K562 (cell line): ENCODE measurements around the gene KIF26B. TPM values are rescaled to one million over a fixed set of nuclear protein-coding genes. Genes with fewer than 3 reads are reported as not detected.

ENCODE experiments used
- ATAC-seq: fragments of 200-7000 bp; cut with Tn5 transposase; 3 replicates; pipeline ENCODE4 v1.9.1; 2020; ENCODE audit warnings: moderate library complexity
- BruUV-seq: library from RNA; stranded (reverse); fragments of 400-500 nt; replicated peaks from 2 replicates; lab custom pipeline; 2021; lab: Mats Ljungman, UMichigan
- CTCF ChIA-PET: fragments of 300-600 bp; formaldehyde crosslinking; extraction: SDS; loops from one replicate; lab custom pipeline; 2021; ENCODE audit warnings: low intra/inter-chr PET ratio; lab: Yijun Ruan, JAX
- POLR2A ChIA-PET: fragments of 300-600, 350-650 bp; sonication (Branson Sonifier 250); formaldehyde crosslinking; extraction: SDS; loops from one replicate; lab custom pipeline; 2021; ENCODE audit warnings: antibody characterized with exemption, inconsistent platforms; lab: Yijun Ruan, JAX
- DNase-seq, 4 experiments: peaks; one replicate each; pipeline versions ENCODE4 v3.0.0 to v3.0.0-alpha.2; 2011 to 2018; ENCODE audit warnings: low spot score in 3 of 4, mixed read lengths in 3 of 4; ENCODE audit errors: extremely low read depth in 1 of 4
- FAIRE-seq: peaks from 2 replicates; lab custom pipeline; 2011; peaks lifted over from hg19 to GRCh38; lab: Jason Lieb, UNC
- H2AFZ ChIP-seq: 2 replicates; pipeline ENCODE4 v1.6.0; 2011; ENCODE audit warnings: low read depth, low read length, control low read depth, inconsistent platforms
- H3K27ac ChIP-seq: fragments of 200-600 bp; 3 replicates; pipeline ENCODE4 v1.8.0; 2011; ENCODE audit warnings: low read depth, mild to moderate bottlenecking, control low read depth, inconsistent platforms, low read length, moderate library complexity, mixed read lengths; ENCODE audit errors: extremely low read depth
- H3K27me3 ChIP-seq, 2 experiments: fragments of 300-600 bp in 1 of 2; 2 replicates in 1 of 2; 3 replicates in 1 of 2; pipeline versions ENCODE4 v1.6.0 to v1.8.0; 2011; ENCODE audit warnings: inconsistent platforms in 2 of 2, low read length in 2 of 2, mild to moderate bottlenecking in 1 of 2, mixed read lengths in 1 of 2, moderate library complexity in 1 of 2; ENCODE audit not compliant: control insufficient read depth in 2 of 2, insufficient read depth in 2 of 2
- H3K36me3 ChIP-seq: fragments of 300-600 bp; 3 replicates; pipeline ENCODE4 v1.8.0; 2011; ENCODE audit warnings: mild to moderate bottlenecking, low read length, inconsistent platforms; ENCODE audit not compliant: control insufficient read depth, insufficient read depth
- H3K4me1 ChIP-seq, 2 experiments: fragments of 200-600 bp in 1 of 2; replicated peaks in 1 of 2; 2 replicates in 1 of 2; 3 replicates in 1 of 2; pipeline versions ENCODE4 v1.5.1 to v1.8.0; 2011; ENCODE audit warnings: inconsistent platforms in 2 of 2, low read length in 2 of 2, mild to moderate bottlenecking in 1 of 2, mixed read lengths in 1 of 2, moderate library complexity in 1 of 2; ENCODE audit not compliant: control insufficient read depth in 2 of 2, insufficient read depth in 2 of 2
- H3K4me2 ChIP-seq: 2 replicates; pipeline ENCODE4 v1.6.1; 2011; ENCODE audit warnings: low read length, control low read depth, inconsistent platforms, mixed read lengths; ENCODE audit not compliant: insufficient read depth
- H3K4me3 ChIP-seq: fragments of 200-600 bp; sonication (generic), shearing (Covaris generic); 2 replicates; pipeline ENCODE4 v1.5.1; 2016; ENCODE audit warnings: control low read depth, inconsistent platforms
- H3K79me2 ChIP-seq: fragments of 200-600 bp; 3 replicates; pipeline ENCODE4 v1.8.0; 2011; ENCODE audit warnings: low read length, inconsistent platforms; ENCODE audit not compliant: control insufficient read depth, insufficient read depth
- H3K9ac ChIP-seq, 2 experiments: 2 replicates each; pipeline versions ENCODE4 v1.6.0 to v1.6.1; 2011; ENCODE audit warnings: low read depth in 2 of 2, low read length in 2 of 2, control low read depth in 1 of 2, inconsistent platforms in 1 of 2, mild to moderate bottlenecking in 1 of 2, mixed read lengths in 1 of 2; ENCODE audit not compliant: insufficient read depth in 1 of 2
- H3K9me1 ChIP-seq: one replicate; pipeline ENCODE4 v1.6.0; 2011; ENCODE audit warnings: inconsistent platforms, mild to moderate bottlenecking, low read length, moderate library complexity; ENCODE audit not compliant: control insufficient read depth, insufficient read depth
- H3K9me3 ChIP-seq: replicated peaks from 2 replicates; pipeline ENCODE4 v1.5.1; 2011; ENCODE audit warnings: low read depth, low read length, inconsistent platforms; ENCODE audit not compliant: control insufficient read depth, insufficient read depth
- H4K20me1 ChIP-seq: replicated peaks from 2 replicates; pipeline ENCODE4 v1.6.1; 2011; ENCODE audit warnings: low read length, inconsistent platforms, mixed read lengths; ENCODE audit not compliant: control insufficient read depth, insufficient read depth
- BCOR ChIP-seq: fragments of 450-650 bp; IDR thresholded peaks from 2 replicates; pipeline ENCODE4 v1.6.1; 2016
- CBX8 ChIP-seq: fragments of 200-600 bp; sonication (generic); IDR thresholded peaks from 2 replicates; pipeline ENCODE4 v1.6.1; 2012; ENCODE audit warnings: borderline replicate concordance, mixed run types, low read depth, mild to moderate bottlenecking, moderate library complexity, mixed read lengths, low read length, control low read depth, inconsistent platforms; ENCODE audit not compliant: poor library complexity, severe bottlenecking; ENCODE audit errors: extremely low read depth
- CREB3L1 ChIP-seq: fragments of 450-650 bp; IDR thresholded peaks from 2 replicates; pipeline ENCODE4 v1.6.1; 2014; ENCODE audit warnings: low read depth, mild to moderate bottlenecking, moderate library complexity, borderline replicate concordance
- CTBP1 ChIP-seq: fragments of 450-650 bp; IDR thresholded peaks from 2 replicates; pipeline ENCODE4 v1.6.1; 2016; ENCODE audit warnings: borderline replicate concordance
- DNMT1 ChIP-seq: fragments of 450-650 bp; IDR thresholded peaks from 2 replicates; pipeline ENCODE4 v1.6.1; 2016; ENCODE audit warnings: antibody characterized with exemption, mild to moderate bottlenecking
- ESRRB ChIP-seq: fragments of 250-450 bp; sonication (Bioruptor Pico); IDR thresholded peaks from 2 replicates; pipeline ENCODE4 v1.5.0; 2020; ENCODE audit warnings: mild to moderate bottlenecking, moderate library complexity, borderline replicate concordance
- MECOM ChIP-seq: fragments of 250-450 bp; sonication (Bioruptor Pico); IDR thresholded peaks from 2 replicates; pipeline ENCODE4 v1.8.0; 2022; ENCODE audit warnings: inconsistent platforms
- MIER1 ChIP-seq: fragments of 450-650 bp; IDR thresholded peaks from 2 replicates; pipeline ENCODE4 v1.6.1; 2016; ENCODE audit warnings: antibody characterized with exemption, mild to moderate bottlenecking, low read depth
- PRDM10 ChIP-seq: fragments of 450-650 bp; IDR thresholded peaks from 2 replicates; pipeline ENCODE4 v1.6.1; 2018; ENCODE audit not compliant: partially characterized antibody
- RBBP5 ChIP-seq: fragments of 200-600 bp; sonication (generic); IDR thresholded peaks from 2 replicates; pipeline ENCODE4 v1.6.1; 2012; ENCODE audit warnings: borderline replicate concordance, mild to moderate bottlenecking, low read length, control low read depth, inconsistent platforms; ENCODE audit not compliant: insufficient read depth, poor library complexity, severe bottlenecking
- RBM34 ChIP-seq: fragments of 200-400 bp; formaldehyde crosslinking; IDR thresholded peaks from 2 replicates; pipeline ENCODE4 v1.6.1; 2018; ENCODE audit warnings: low read length, borderline replicate concordance; ENCODE audit not compliant: insufficient read depth
- SNIP1 ChIP-seq: fragments of 450-650 bp; IDR thresholded peaks from 2 replicates; pipeline ENCODE4 v1.7.1; 2017; ENCODE audit warnings: low read depth, mild to moderate bottlenecking
- ZKSCAN3 ChIP-seq: fragments of 250-450 bp; sonication (Bioruptor Pico); IDR thresholded peaks from 2 replicates; pipeline ENCODE4 v1.4.0; 2020
- ZNF3 ChIP-seq: fragments of 250-450 bp; sonication (Bioruptor Pico); IDR thresholded peaks from 2 replicates; pipeline ENCODE4 v1.5.0; 2021; ENCODE audit warnings: mild to moderate bottlenecking, moderate library complexity
- ZNF354B ChIP-seq: fragments of 250-450 bp; sonication (Bioruptor Pico); IDR thresholded peaks from 2 replicates; pipeline ENCODE4 v1.4.0; 2020
- ZNF395 ChIP-seq: fragments of 200-800 bp; sonication (Bioruptor generic); IDR thresholded peaks from 2 replicates; pipeline ENCODE4 v1.6.1; 2017; ENCODE audit warnings: missing genetic modification characterization, missing compliant biosample characterization
- WGBS: fragments of 100-300 bp; shearing (Covaris generic); methylation state at CpG from one replicate; pipeline ENCODE4 v1.1.6; 2016; ENCODE audit warnings: low coverage, mixed read lengths; ENCODE audit not compliant: insufficient coverage; ENCODE audit errors: missing lambda C conversion rate; 5-methylcytosine and 5-hydroxymethylcytosine counted together
- in situ Hi-C: fragments of 300-500 bp; cut with MboI; formaldehyde crosslinking; loops from 4 replicates; pipeline ENCODE4 v1.15.0; 2018; ENCODE audit warnings: inconsistent platforms, mixed read lengths
- intact Hi-C: fragments of 100-400 bp; cut with micrococcal nuclease; formaldehyde crosslinking; loops from 2 replicates; pipeline ENCODE4 v1.14.2; 2022
- polyA plus RNA-seq, 8 experiments: library from polyadenylated mRNA; depleted of rRNA in 4 of 8; stranded (reverse) in 5 of 8; unstranded in 3 of 8; fragments of >200 nt; fragmentation: Nextera tagmentation in 2 of 8; fragmentation: Illumina TruSeq in 1 of 8; extraction: Ambion mirVana in 2 of 8; extraction: Trizol in 1 of 8; gene quantifications; 2 replicates each; pipeline versions ENCODE4 v1.2.1 to v1.2.3, GENCODE V29; 2011 to 2014; ENCODE audit warnings: inconsistent platforms in 1 of 8, missing spikeins in 1 of 8
- total RNA-seq, 7 experiments: library from RNA; depleted of rRNA in 6 of 7; stranded (reverse); fragments of >200 nt in 6 of 7; fragmentation: Illumina TruSeq in 2 of 7; extraction: Trizol in 2 of 7; gene quantifications; 2 replicates each; pipeline versions ENCODE4 v1.2.1 to v1.2.3, GENCODE V29; 2011 to 2021; ENCODE audit warnings: low replicate concordance in 1 of 7

KIF26B gene
- total and polyA plus RNA-seq, 9 of the 15 experiments (the other 6 are each of a cell fraction or from before 2014, with no cell fraction given) = 0.02 to 0.08 (median 0.03) TPM; not detected in 6

GRCh38 chr1:245201827-245202226 is 47.0 kb downstream of the KIF26B start:
- no peak for TF ChIP-seq PRDM10
- no peak for TF ChIP-seq ZNF3
- TF ChIP-seq RBM34 = no peak
- TF ChIP-seq CREB3L1 = no peak
- TF ChIP-seq DNMT1 = no peak
- TF ChIP-seq RBBP5 = no peak
- no peak for TF ChIP-seq ZNF395
- no peak for TF ChIP-seq CTBP1
- TF ChIP-seq MECOM (CRISPR knock-in tag) = no peak
- no peak for TF ChIP-seq BCOR
- no peak for TF ChIP-seq MIER1
- no peak for TF ChIP-seq SNIP1
- no peak for TF ChIP-seq ZNF354B (CRISPR knock-in tag)
- TF ChIP-seq CBX8 = no peak
- TF ChIP-seq ESRRB (CRISPR knock-in tag) = no peak
- no peak for TF ChIP-seq ZKSCAN3 (CRISPR knock-in tag)
- TF ChIP-seq, all 486 proteins: peak for 0
- POLR2A ChIA-PET = interaction anchor here (0.5 to 0.7 kb wide), 3 partner anchors 9 to 345 kb away, joined by 3 to 5 read pairs (median 3); no protein-coding TSS in a partner anchor
- no peak for FAIRE-seq

More at GRCh38 chr1:245201827-245202226, 47.0 kb downstream of the KIF26B start:
- Histone ChIP-seq H3K27me3 (peaks cover 16 to 20% of the 10 kb centered on the region in 2 experiments; a peak in 4 of 5 replicates), H3K4me3 (no peak overlapping the region), H3K9me1 (no peaks in the 10 kb centered on the region), H3K79me2 (no peaks in the 10 kb centered on the region), H3K9ac (no peak overlapping the region), H3K9me3 (peaks cover 5% of the 10 kb centered on the region), H3K27ac (no peak overlapping the region), H3K4me2 (no peak overlapping the region), H3K36me3 (no peaks in the 10 kb centered on the region), H2AFZ (no peak overlapping the region), H4K20me1 (0 out of 2 replicates have a peak, but pooled peaks cover 3% of the 10 kb centered on the region), H3K4me1 (no peaks in the 10 kb centered on the region)
- DNase-seq (no peak), ATAC-seq (no peak)
- intact Hi-C loops = no loop called here
- in situ Hi-C loops = no loop called here
- CTCF ChIA-PET = no interaction called here
- no TSS peak for BruUV-seq
- 1% methylated on average over 5 of the region's 5 CpGs for WGBS
